Neutrophil (primary cell): Measurements from ENCODE around the gene ZFP36L1.
A peak's percentile ranks its signal among the peaks of the same experiment; 100 is the strongest.

Source experiments
- H3K27ac ChIP-seq: fragments of 200-600 bp; sonication (generic); 2 replicates; pipeline ENCODE4 v1.5.1; 2016; ENCODE audit warnings: mild to moderate bottlenecking, moderate library complexity
- H3K27me3 ChIP-seq: fragments of 200-600 bp; sonication (generic); 2 replicates; pipeline ENCODE4 v1.6.0; 2016; ENCODE audit warnings: mild to moderate bottlenecking
- H3K36me3 ChIP-seq: fragments of 200-600 bp; sonication (generic); 2 replicates; pipeline ENCODE4 v1.5.1; 2017
- H3K4me1 ChIP-seq, 2 experiments: fragments of 200-600 bp in 1 of 2; sonication (generic) in 1 of 2; 1 replicate in 1 of 2; 2 replicates in 1 of 2; pipeline versions ENCODE4 v1.5.1 to v1.6.1; 2013 to 2016; ENCODE audit warnings: low read depth in 1 of 2, low read length in 1 of 2, mild to moderate bottlenecking in 1 of 2, moderate library complexity in 1 of 2; ENCODE audit not compliant: control insufficient read depth in 1 of 2, insufficient read depth in 1 of 2
- H3K4me3 ChIP-seq, 2 experiments: fragments of 200-600 bp in 1 of 2; sonication (generic) in 1 of 2; 1 replicate in 1 of 2; 2 replicates in 1 of 2; pipeline ENCODE4 v1.5.1; 2013 to 2016; ENCODE audit warnings: low read depth in 1 of 2, low read length in 1 of 2, mild to moderate bottlenecking in 1 of 2, moderate library complexity in 1 of 2
- H3K9me3 ChIP-seq: fragments of 200-600 bp; sonication (generic); 2 replicates; pipeline ENCODE4 v1.5.1; 2016
- TF ChIP-seq, protein P1 (sequence below): fragments of 200-600 bp; sonication (generic); IDR thresholded peaks from 2 replicates; pipeline ENCODE4 v1.5.1; 2016; ENCODE audit warnings: antibody characterized with exemption

The ZFP36L1 gene

GRCh38 chr14:68772761-68773381 lies 20.0 kb downstream of the ZFP36L1 start:
- H3K9me3 ChIP-seq = no peaks in the 10 kb centered on the region
- H3K4me3 ChIP-seq = no peak overlapping the region
- no peak overlapping the region for H3K27ac ChIP-seq
- H3K4me1 ChIP-seq = peaks cover 11 to 15% of the 10 kb centered on the region in 2 experiments
- TF ChIP-seq, protein P1, sequence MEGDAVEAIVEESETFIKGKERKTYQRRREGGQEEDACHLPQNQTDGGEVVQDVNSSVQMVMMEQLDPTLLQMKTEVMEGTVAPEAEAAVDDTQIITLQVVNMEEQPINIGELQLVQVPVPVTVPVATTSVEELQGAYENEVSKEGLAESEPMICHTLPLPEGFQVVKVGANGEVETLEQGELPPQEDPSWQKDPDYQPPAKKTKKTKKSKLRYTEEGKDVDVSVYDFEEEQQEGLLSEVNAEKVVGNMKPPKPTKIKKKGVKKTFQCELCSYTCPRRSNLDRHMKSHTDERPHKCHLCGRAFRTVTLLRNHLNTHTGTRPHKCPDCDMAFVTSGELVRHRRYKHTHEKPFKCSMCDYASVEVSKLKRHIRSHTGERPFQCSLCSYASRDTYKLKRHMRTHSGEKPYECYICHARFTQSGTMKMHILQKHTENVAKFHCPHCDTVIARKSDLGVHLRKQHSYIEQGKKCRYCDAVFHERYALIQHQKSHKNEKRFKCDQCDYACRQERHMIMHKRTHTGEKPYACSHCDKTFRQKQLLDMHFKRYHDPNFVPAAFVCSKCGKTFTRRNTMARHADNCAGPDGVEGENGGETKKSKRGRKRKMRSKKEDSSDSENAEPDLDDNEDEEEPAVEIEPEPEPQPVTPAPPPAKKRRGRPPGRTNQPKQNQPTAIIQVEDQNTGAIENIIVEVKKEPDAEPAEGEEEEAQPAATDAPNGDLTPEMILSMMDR = no peak
- no peaks in the 10 kb centered on the region for H3K36me3 ChIP-seq
- H3K27me3 ChIP-seq = peaks cover 39% of the 10 kb centered on the region

GRCh38 chr14:68771631-68772030 lies 21.2 kb downstream of the ZFP36L1 start:
- Histone ChIP-seq H3K27ac (peak overlapping the region; percentile 63), H3K4me3 (peak overlapping the region in 1 of 2 experiments; percentile 29)

DNA sequence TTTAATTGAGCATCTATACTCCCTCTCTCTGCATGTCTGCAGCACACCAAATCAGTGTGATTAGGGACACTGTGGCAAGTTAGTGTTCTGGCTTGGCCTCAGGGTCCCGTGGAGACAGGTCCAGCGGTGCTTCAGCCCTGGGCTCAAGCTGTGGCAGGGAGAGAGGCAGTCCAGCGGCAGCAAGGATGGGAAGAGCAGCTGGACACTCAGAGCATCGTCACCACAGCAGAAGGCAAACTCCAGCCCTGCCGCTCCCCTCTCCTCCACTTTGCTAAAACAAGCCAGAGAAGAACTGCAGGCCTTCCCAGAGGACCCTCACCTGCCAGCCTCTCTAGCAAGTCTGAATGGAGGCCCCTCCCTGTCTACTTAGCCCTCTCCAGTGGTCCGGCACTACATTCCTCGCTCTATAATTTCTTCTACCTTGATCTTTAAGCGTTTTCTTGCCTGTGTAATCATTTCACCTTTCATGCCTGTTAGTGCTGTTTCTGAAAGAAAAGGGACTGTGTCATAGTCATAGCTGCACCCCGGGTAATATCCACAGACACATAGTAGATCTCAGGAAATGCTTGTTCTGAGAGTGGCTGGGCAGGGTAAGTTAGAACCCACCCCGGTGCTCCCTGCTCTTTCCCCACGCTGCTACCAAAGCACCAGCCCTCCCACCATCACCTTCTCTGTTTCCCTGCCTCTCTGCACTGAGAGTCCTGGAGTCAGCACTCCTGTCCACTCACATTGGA lies 22.1 kb downstream of the ZFP36L1 start:
- Histone ChIP-seq H3K27ac (peak overlapping the region; percentile 63), H3K4me1 (peaks cover 10 to 15% of the 10 kb centered on the region in 2 experiments), H3K4me3 (no peak overlapping the region), H3K9me3 (no peaks in the 10 kb centered on the region), H3K36me3 (no peaks in the 10 kb centered on the region), H3K27me3 (peaks cover 57% of the 10 kb centered on the region)
- TF ChIP-seq, protein P1 = no peak

More at GRCh38 chr14:68771631-68772030, 21.2 kb downstream of the ZFP36L1 start:
- TF ChIP-seq, protein P1 = no peak
- Histone ChIP-seq H3K36me3 (no peaks in the 10 kb centered on the region), H3K9me3 (no peaks in the 10 kb centered on the region), H3K27me3 (peaks cover 50% of the 10 kb centered on the region), H3K4me1 (peaks cover 10 to 15% of the 10 kb centered on the region in 2 experiments)

GRCh38 chr14:68770051-68770450 lies 22.8 kb downstream of the ZFP36L1 start:
- H3K27me3 ChIP-seq = peaks cover 63% of the 10 kb centered on the region
- no peak overlapping the region for H3K27ac ChIP-seq
- TF ChIP-seq, protein P1 = no peak
- peaks cover 10 to 15% of the 10 kb centered on the region in 2 experiments for H3K4me1 ChIP-seq
- H3K4me3 ChIP-seq = no peak overlapping the region
- H3K9me3 ChIP-seq = no peaks in the 10 kb centered on the region
- H3K36me3 ChIP-seq = no peaks in the 10 kb centered on the region

DNA sequence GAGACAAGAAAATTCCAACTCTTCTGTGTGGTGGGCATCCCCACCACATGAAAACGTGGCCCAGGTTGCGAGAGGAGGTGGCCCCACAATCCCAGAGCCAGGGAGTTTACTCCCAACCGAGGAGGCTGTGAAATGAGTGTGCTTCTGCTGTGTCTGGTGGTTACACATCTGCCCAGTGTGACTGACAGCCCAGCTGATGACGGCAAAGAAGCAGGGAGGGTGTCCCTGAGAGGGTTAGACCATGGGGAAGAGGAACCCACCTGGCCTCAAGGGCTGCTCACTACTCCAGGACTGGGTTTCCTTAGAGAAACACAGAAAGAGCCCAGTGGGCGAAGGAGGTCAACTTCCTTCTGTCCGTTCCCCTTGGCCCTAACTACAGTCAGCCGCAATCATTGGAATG lies 24.6 kb downstream of the ZFP36L1 start:
- H3K4me1 ChIP-seq = peaks cover 10 to 15% of the 10 kb centered on the region in 2 experiments
- H3K4me3 ChIP-seq = no peak overlapping the region
- no peak overlapping the region for H3K27ac ChIP-seq
- no peaks in the 10 kb centered on the region for H3K9me3 ChIP-seq
- H3K36me3 ChIP-seq = no peaks in the 10 kb centered on the region
- peaks cover 78% of the 10 kb centered on the region for H3K27me3 ChIP-seq
- TF ChIP-seq, protein P1 = no peak
